RCC 7860 (cell line): ENCODE data around the gene CTNNA1.
"Not testable (repeated sequence)": the region's sequence is repeated elsewhere in the genome, so short reads cannot be mapped to it uniquely, and the experiment has no call there.

Experiments used
- DNase-seq: peaks from one replicate; pipeline ENCODE4 v3.0.0-alpha.2; 2015; ENCODE audit warnings: low spot score
- FAIRE-seq: peaks from 2 replicates; lab custom pipeline; 2012; peaks lifted over from hg19 to GRCh38; lab: Jason Lieb, UNC

Gene CTNNA1

GRCh38 chr5:138722544-138723177, 30.6 kb upstream of the CTNNA1 start:
- DNase-seq: no peak
- FAIRE-seq: no peak

GRCh38 chr5:138724470-138725146, 28.6 kb upstream of the CTNNA1 start:
- FAIRE-seq: no peak
- no peak for DNase-seq

GRCh38 chr5:138725153-138725817, 27.9 kb upstream of the CTNNA1 start:
- no peak for DNase-seq
- no peak for FAIRE-seq

GRCh38 chr5:138725818-138726416, 27.3 kb upstream of the CTNNA1 start:
- no peak for FAIRE-seq
- DNase-seq: no peak

GRCh38 chr5:138726848-138727247, 26.4 kb upstream of the CTNNA1 start:
- DNase-seq: no peak
- no peak for FAIRE-seq

GRCh38 chr5:138730496-138730895, 22.7 kb upstream of the CTNNA1 start:
- FAIRE-seq: not testable (repeated sequence)

GRCh38 chr5:138732466-138732865, 20.8 kb upstream of the CTNNA1 start:
- FAIRE-seq (no peak), DNase-seq (no peak)

More at GRCh38 chr5:138730496-138730895, 22.7 kb upstream of the CTNNA1 start:
- not testable (repeated sequence) for DNase-seq

- DNase-seq (no peak), FAIRE-seq (no peak)
Measured at GRCh38 chr5:138732933-138733332, 20.3 kb upstream of the CTNNA1 start.

- DNase-seq (no peak), FAIRE-seq (no peak)
Measured at GRCh38 chr5:138733509-138733908, 19.7 kb upstream of the CTNNA1 start.

GRCh38 chr5:138736293-138736692, 16.9 kb upstream of the CTNNA1 start:
- DNase-seq (no peak), FAIRE-seq (no peak)

- DNase-seq (no peak), FAIRE-seq (no peak)
Measured at GRCh38 chr5:138737494-138738265, 15.5 kb upstream of the CTNNA1 start.

- FAIRE-seq: no peak
- no peak for DNase-seq
Measured at GRCh38 chr5:138738399-138738798, 14.8 kb upstream of the CTNNA1 start.

GRCh38 chr5:138739938-138740337, 13.3 kb upstream of the CTNNA1 start:
- no peak for FAIRE-seq
- DNase-seq: no peak

GRCh38 chr5:138743484-138743883, 9.7 kb upstream of the CTNNA1 start:
- no peak for FAIRE-seq
- no peak for DNase-seq

- FAIRE-seq (no peak), DNase-seq (no peak)
Measured at GRCh38 chr5:138745268-138745667, 8.0 kb upstream of the CTNNA1 start.

- peak; percentile 14 for FAIRE-seq
Measured at GRCh38 chr5:138748630-138749081, 4.6 kb upstream of the CTNNA1 start.

GRCh38 chr5:138751344-138751743, 1.9 kb upstream of the CTNNA1 start:
- not testable (repeated sequence) for DNase-seq, FAIRE-seq

More at GRCh38 chr5:138748630-138749081, 4.6 kb upstream of the CTNNA1 start:
- peak; percentile 16 for DNase-seq

GRCh38 chr5:138752341-138752950, 779 bp upstream of the CTNNA1 start:
- no peak for DNase-seq
- FAIRE-seq: no peak

- DNase-seq: peak; percentile 83
- FAIRE-seq: no peak
Measured at GRCh38 chr5:138753794-138754698, 821 bp downstream of the CTNNA1 start.
